ENCODE data around the gene UQCRHL. TPM values are rescaled to one million over a fixed set of nuclear protein-coding genes. Genes with fewer than 3 reads are reported as not detected.
A peak's percentile ranks its signal among the peaks of the same experiment; 100 is the strongest.
"Not testable (repeated sequence)": the region's sequence is repeated elsewhere in the genome, so short reads cannot be mapped to it uniquely, and the experiment has no call there.

Gene UQCRHL
- total RNA-seq (2013; cell fraction: nucleolus; rRNA removed), result 0.49 and 0.84 TPM in 2 replicates
- total RNA-seq (2014; rRNA removed), result 7.7 and 9.8 TPM in 2 replicates
- total RNA-seq (2014; rRNA removed; fragmentation: Illumina TruSeq; extraction: Trizol), result 5.9 TPM in 2 replicates
- 1.4 and 2.0 TPM in 2 replicates for total RNA-seq (2021)
- 3.0 TPM for polyA plus RNA-seq (2011; ENCODE audit: low read depth)
- polyA plus RNA-seq (2011; rRNA removed), result 17.3 and 49.9 TPM in 2 replicates
- polyA plus RNA-seq (2011; cell fraction: cytosol; rRNA removed), result 3.8 and 3.9 TPM in 2 replicates
- 1.8 and 1.9 TPM in 2 replicates for polyA plus RNA-seq (2011; cell fraction: nucleus; rRNA removed)
- polyA plus RNA-seq (2012), result 4.4 and 6.2 TPM in 2 replicates
- polyA plus RNA-seq (2014; fragmentation: Illumina TruSeq; extraction: Trizol), result 3.3 and 5.4 TPM in 2 replicates
- polyA plus RNA-seq (2014; fragmentation: Nextera tagmentation; extraction: Ambion mirVana), result 1 to 10 TPM; 6.7 to 7.5 TPM
- 5.6 and 9.5 TPM in 2 replicates for polyA plus RNA-seq (2014; rRNA removed)
- 1 to 10 TPM; 1.9 to 2.3 TPM for polyA plus RNA-seq (2016; fragmentation: Nextera tagmentation; extraction: Ambion mirVana)
- polyA minus RNA-seq (2011; rRNA and poly(A)+ RNA removed), result 1.2 and 1.3 TPM in 2 replicates
- 3.8 and 4.1 TPM in 2 replicates for polyA minus RNA-seq (2011; cell fraction: cytosol; rRNA and poly(A)+ RNA removed)
- 0.12 and 0.19 TPM in 2 replicates for polyA minus RNA-seq (2011; cell fraction: nucleus; rRNA and poly(A)+ RNA removed)
- Bru-seq, nascent RNA, result percentile 33 among the genes with signal in this experiment
- percentile 48 among the genes with signal in this experiment for BruChase-seq, experiment 1, labeled RNA remaining after a 6-hour chase
- BruChase-seq, experiment 2, labeled RNA remaining after a 2-hour chase, result percentile 43 among the genes with signal in this experiment
- long read RNA-seq, experiment 1, partial matches to known transcripts, result 0 of 2 reads
- long read RNA-seq, experiment 1, other reads (novel, unspliced or antisense), result 0 of 2 reads
- long read RNA-seq, experiment 2, partial matches to known transcripts, result 0 of 1 reads
- long read RNA-seq, experiment 2, other reads (novel, unspliced or antisense), result 0 of 1 reads

DNA sequence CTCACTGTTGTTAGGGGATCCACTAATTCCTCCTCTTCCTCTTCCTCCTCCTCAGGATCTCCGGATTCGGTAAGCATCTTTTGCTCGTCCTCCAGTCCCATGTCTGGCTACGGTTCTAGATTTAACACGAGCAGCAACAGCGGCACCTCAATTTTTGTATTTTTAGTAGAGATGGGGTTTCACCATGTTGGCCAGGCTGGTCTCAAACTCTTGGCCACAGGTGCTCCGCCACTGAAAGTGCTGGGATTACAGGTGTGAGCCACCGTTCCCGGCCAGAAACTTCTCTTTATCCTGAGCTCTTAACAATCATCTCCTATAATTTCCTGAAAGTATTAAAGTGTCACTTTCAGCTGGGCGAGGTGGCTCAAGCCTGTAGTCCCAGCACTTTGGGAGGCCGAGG is at the start of gene UQCRHL:
TSS of gene UQCRHL (minus strand) at position 101 of the 400 bp plus-strand sequence. CDS start at position 101, 0 bp downstream.
- H3K4me3 ChIP-seq; H3K27me3 ChIP-seq (replicated peaks in 1 of 2; ENCODE audit: control insufficient read depth in 2 of 2, insufficient read depth in 2 of 2, low read length in 1 of 2); FAIRE-seq; BruUV-seq (replicated peaks); in situ Hi-C loops (cut with MboI); H3K4me1 ChIP-seq (ENCODE audit: control insufficient read depth, insufficient read depth, low read length); DNase-seq (ENCODE audit: low read depth, low spot score); H4K20me1 ChIP-seq (ENCODE audit: control insufficient read depth, insufficient read depth); H2AFZ ChIP-seq (ENCODE audit: control insufficient read depth, low read depth, low read length); H3K9ac ChIP-seq (ENCODE audit: control insufficient read depth, insufficient read depth, low read length); intact Hi-C loops (cut with micrococcal nuclease; ENCODE audit: unreplicated experiment); H3K36me3 ChIP-seq (ENCODE audit: control insufficient read depth in 2 of 2, insufficient read depth in 2 of 2, low read length in 1 of 2); H3K9me3 ChIP-seq (replicated peaks; ENCODE audit: control insufficient read depth, insufficient read depth, low read length); H3K79me2 ChIP-seq (ENCODE audit: control insufficient read depth, insufficient read depth, low read length); H3K4me2 ChIP-seq (ENCODE audit: control insufficient read depth, insufficient read depth); H3K27ac ChIP-seq (ENCODE audit: control insufficient read depth, insufficient read depth); ATAC-seq: not testable (repeated sequence)
- POLR2A ChIA-PET, result interaction anchor here (0.5 to 1.2 kb wide), 2 partner anchors 117 to 118 kb away, joined by 4 to 6 read pairs; no protein-coding TSS in a partner anchor
- SMC1A ChIA-PET (ENCODE audit: uncharacterized antibody, unreplicated experiment), result interaction anchor here (1.1 to 1.3 kb wide), 2 partner anchors 8 to 11 kb away, joined by 3 to 5 read pairs; no protein-coding TSS in a partner anchor
- CTCF ChIA-PET, result interaction anchor here (0.7 to 2.2 kb wide), 5 partner anchors 16 to 199 kb away, joined by 3 to 7 read pairs (median 3); no protein-coding TSS in a partner anchor
- RAD21 ChIA-PET (ENCODE audit: unreplicated experiment), result interaction anchor here (1.2 to 1.8 kb wide), 3 partner anchors 15 to 200 kb away, joined by 3 to 7 read pairs (median 3); partner anchors contain the start of gene SPEN
- WGBS (ENCODE audit: insufficient coverage, insufficient replicate concordance, low lambda C conversion rate, missing lambda C conversion rate), result 62% methylated on average over 11 of the region's 11 CpGs

DNA sequence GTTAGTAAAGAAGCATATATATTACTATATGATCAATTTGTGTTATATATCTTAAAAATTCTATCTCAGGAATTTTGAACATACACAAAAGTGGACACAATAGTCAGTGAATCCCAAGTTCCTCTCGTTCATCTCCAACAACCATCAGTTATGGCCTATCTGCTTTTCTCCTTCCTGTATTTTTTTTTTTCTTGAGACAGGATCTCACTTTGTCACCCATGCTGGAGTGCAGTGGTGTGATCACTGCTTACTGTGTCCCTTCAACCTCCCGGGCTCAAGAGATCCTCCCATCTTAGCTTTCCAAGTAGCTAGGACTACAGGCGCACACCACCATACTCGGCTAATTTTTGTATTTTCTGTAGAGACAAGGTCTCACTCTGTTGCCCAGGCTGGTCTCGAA is 49.4 kb upstream of the UQCRHL start:
- ChIA-PET CTCF (interaction anchor here (1.3 kb wide), 1 partner anchor 9 kb away, joined by 3 read pairs; no protein-coding TSS in a partner anchor), SMC1A (ENCODE audit: uncharacterized antibody, unreplicated experiment) (interaction anchor here (1.2 to 1.4 kb wide), 2 partner anchors 18 to 49 kb away, joined by 3 read pairs; no protein-coding TSS in a partner anchor), RAD21 (ENCODE audit: unreplicated experiment) (interaction anchor here (1.0 kb wide), 1 partner anchor 65 kb away, joined by 3 read pairs; no protein-coding TSS in a partner anchor), POLR2A (interaction anchor here (0.6 to 1.0 kb wide), 6 partner anchors 9 to 48 kb away, joined by 3 to 5 read pairs (median 4); partner anchors contain the start of gene SPEN)
- no peak overlapping the region for H3K4me3 ChIP-seq
- H3K9ac ChIP-seq (ENCODE audit: control insufficient read depth, insufficient read depth, low read length), result no peak overlapping the region
- no peak overlapping the region for H3K27ac ChIP-seq (ENCODE audit: control insufficient read depth, insufficient read depth)
- no peaks in the 10 kb centered on the region for H3K36me3 ChIP-seq (ENCODE audit: control insufficient read depth in 2 of 2, insufficient read depth in 2 of 2, low read length in 1 of 2)
- no peak for ATAC-seq
- 99% methylated on average over 5 of the region's 5 CpGs for WGBS (ENCODE audit: insufficient coverage, insufficient replicate concordance, low lambda C conversion rate, missing lambda C conversion rate)
- in situ Hi-C loops (cut with MboI) (no loop called here), intact Hi-C loops (cut with micrococcal nuclease; ENCODE audit: unreplicated experiment) (no loop called here)
- no peak for DNase-seq (ENCODE audit: low read depth, low spot score)
- peaks cover 8% of the 10 kb centered on the region for H3K4me1 ChIP-seq (ENCODE audit: control insufficient read depth, insufficient read depth, low read length)
- H3K27me3 ChIP-seq (replicated peaks in 1 of 2; ENCODE audit: control insufficient read depth in 2 of 2, insufficient read depth in 2 of 2, low read length in 1 of 2), result no peaks in the 10 kb centered on the region
- no TSS peak for BruUV-seq (replicated peaks)
- no peak overlapping the region for H2AFZ ChIP-seq (ENCODE audit: control insufficient read depth, low read depth, low read length)
- no peak for FAIRE-seq
- peaks cover 85% of the 10 kb centered on the region for H3K79me2 ChIP-seq (ENCODE audit: control insufficient read depth, insufficient read depth, low read length)
- no peaks in the 10 kb centered on the region; the same call in none of the 2 replicates for H4K20me1 ChIP-seq (ENCODE audit: control insufficient read depth, insufficient read depth)
- TF ChIP-seq SPI1 (IDR thresholded peaks at IDR 0.05; ENCODE audit: borderline replicate concordance, insufficient read depth, low read depth, low read length), result no peak
- TF ChIP-seq, protein P1, sequence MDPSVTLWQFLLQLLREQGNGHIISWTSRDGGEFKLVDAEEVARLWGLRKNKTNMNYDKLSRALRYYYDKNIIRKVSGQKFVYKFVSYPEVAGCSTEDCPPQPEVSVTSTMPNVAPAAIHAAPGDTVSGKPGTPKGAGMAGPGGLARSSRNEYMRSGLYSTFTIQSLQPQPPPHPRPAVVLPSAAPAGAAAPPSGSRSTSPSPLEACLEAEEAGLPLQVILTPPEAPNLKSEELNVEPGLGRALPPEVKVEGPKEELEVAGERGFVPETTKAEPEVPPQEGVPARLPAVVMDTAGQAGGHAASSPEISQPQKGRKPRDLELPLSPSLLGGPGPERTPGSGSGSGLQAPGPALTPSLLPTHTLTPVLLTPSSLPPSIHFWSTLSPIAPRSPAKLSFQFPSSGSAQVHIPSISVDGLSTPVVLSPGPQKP (IDR thresholded peaks at IDR 0.05; ENCODE audit: low read depth, low read length), result no peak
- no peak for TF ChIP-seq ZNF622 (IDR thresholded peaks at IDR 0.05)
- no peaks in the 10 kb centered on the region for H3K9me3 ChIP-seq (replicated peaks; ENCODE audit: control insufficient read depth, insufficient read depth, low read length)
- H3K4me2 ChIP-seq (ENCODE audit: control insufficient read depth, insufficient read depth), result no peak overlapping the region
